HS-5 (cell line): ENCODE measurements around the gene OXTR.

Experiments used
- DNase-seq: peaks from one replicate; pipeline ENCODE4 v3.0.0-alpha.2; 2012; ENCODE audit warnings: low read depth

The OXTR gene

GRCh38 chr3:8712045-8712907, 57.1 kb downstream of the OXTR start:
- no peak for DNase-seq

- no peak for DNase-seq
Measured at GRCh38 chr3:8709801-8710507, 59.5 kb downstream of the OXTR start.

- DNase-seq, result no peak
Measured at GRCh38 chr3:8709287-8709686, 60.1 kb downstream of the OXTR start.

GRCh38 chr3:8705575-8705974, 63.8 kb downstream of the OXTR start:
- no peak for DNase-seq

GRCh38 chr3:8702560-8702959, 66.9 kb downstream of the OXTR start:
- DNase-seq, result no peak
